Measurements from ENCODE around the gene ATP2C2. TPM values are rescaled to one million over a fixed set of nuclear protein-coding genes. Genes with fewer than 3 reads are reported as not detected.

The ATP2C2 gene
- total RNA-seq, 1 donor from 2014 or later, result not detected

DNA sequence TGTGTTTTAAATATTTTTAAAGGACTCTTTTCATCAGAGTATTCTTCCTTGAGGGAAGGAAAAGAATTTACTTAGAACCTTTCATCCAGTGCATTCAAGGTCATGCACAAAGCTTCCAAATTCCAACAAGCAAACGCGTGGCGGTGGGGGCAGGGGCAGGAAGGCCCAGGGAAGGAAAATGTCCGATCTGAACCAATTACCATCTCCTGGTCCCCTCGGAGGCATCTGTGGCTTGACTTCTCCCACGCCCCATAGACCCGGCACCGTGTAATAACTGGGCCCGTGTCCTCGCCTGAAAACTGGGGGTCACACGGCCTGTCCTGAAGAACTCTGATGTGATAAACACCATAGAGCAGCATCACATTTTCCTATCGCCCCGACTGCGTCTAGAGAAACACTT is 117.8 kb downstream of the ATP2C2 start:
- TF ChIP-seq, protein P1, sequence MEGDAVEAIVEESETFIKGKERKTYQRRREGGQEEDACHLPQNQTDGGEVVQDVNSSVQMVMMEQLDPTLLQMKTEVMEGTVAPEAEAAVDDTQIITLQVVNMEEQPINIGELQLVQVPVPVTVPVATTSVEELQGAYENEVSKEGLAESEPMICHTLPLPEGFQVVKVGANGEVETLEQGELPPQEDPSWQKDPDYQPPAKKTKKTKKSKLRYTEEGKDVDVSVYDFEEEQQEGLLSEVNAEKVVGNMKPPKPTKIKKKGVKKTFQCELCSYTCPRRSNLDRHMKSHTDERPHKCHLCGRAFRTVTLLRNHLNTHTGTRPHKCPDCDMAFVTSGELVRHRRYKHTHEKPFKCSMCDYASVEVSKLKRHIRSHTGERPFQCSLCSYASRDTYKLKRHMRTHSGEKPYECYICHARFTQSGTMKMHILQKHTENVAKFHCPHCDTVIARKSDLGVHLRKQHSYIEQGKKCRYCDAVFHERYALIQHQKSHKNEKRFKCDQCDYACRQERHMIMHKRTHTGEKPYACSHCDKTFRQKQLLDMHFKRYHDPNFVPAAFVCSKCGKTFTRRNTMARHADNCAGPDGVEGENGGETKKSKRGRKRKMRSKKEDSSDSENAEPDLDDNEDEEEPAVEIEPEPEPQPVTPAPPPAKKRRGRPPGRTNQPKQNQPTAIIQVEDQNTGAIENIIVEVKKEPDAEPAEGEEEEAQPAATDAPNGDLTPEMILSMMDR (IDR thresholded peaks at IDR 0.05), result no peak
- DNase-seq (ENCODE audit: low spot score), result no peak
- Mint-ChIP-seq H3K9me3 (ENCODE audit: low read depth) (no peaks in the 10 kb centered on the region), H3K27ac (ENCODE audit: unreplicated experiment) (no peak overlapping the region), H3K4me3 (ENCODE audit: unreplicated experiment) (no peak overlapping the region), H3K36me3 (ENCODE audit: low read depth) (peaks cover 19% of the 10 kb centered on the region), H3K4me1 (ENCODE audit: low read depth) (peaks cover 11% of the 10 kb centered on the region), H3K27me3 (ENCODE audit: low read depth) (no peaks in the 10 kb centered on the region)

GRCh38 chr16:84486551-84487235 is 118.4 kb downstream of the ATP2C2 start:
- H3K36me3 Mint-ChIP-seq (ENCODE audit: low read depth), result peaks cover 19% of the 10 kb centered on the region
- no peak for DNase-seq (ENCODE audit: low spot score)
- no peaks in the 10 kb centered on the region for H3K9me3 Mint-ChIP-seq (ENCODE audit: low read depth)
- TF ChIP-seq, protein P1 (IDR thresholded peaks at IDR 0.05), result no peak
- no peaks in the 10 kb centered on the region for H3K27me3 Mint-ChIP-seq (ENCODE audit: low read depth)
- H3K4me1 Mint-ChIP-seq (ENCODE audit: low read depth), result peaks cover 9% of the 10 kb centered on the region
- H3K4me3 Mint-ChIP-seq (ENCODE audit: unreplicated experiment), result no peak overlapping the region
- no peak overlapping the region for H3K27ac Mint-ChIP-seq (ENCODE audit: unreplicated experiment)

DNA sequence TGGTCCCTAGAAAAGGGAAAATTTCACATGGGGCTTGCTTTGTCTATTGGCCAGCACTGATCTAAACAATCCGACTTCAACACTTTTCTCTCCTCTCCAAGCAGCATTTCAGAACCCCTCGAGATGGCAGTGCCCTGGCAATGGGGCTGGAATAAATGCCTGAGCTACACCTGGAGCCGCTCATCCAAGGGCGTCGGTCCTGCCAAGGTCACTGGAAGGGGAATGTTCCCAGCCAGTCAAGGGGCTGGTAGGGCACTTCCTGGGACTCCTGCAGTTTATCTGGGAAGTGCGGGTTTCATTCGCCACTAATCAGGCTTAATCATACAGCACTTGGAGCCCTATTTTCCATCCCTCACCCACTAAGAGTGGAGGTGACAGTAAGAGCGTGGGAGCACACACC is 119.0 kb downstream of the ATP2C2 start:
- Mint-ChIP-seq H3K9me3 (ENCODE audit: low read depth) (no peaks in the 10 kb centered on the region), H3K27me3 (ENCODE audit: low read depth) (no peaks in the 10 kb centered on the region), H3K27ac (ENCODE audit: unreplicated experiment) (no peak overlapping the region), H3K4me1 (ENCODE audit: low read depth) (peaks cover 4% of the 10 kb centered on the region), H3K4me3 (ENCODE audit: unreplicated experiment) (no peak overlapping the region), H3K36me3 (ENCODE audit: low read depth) (peaks cover 19% of the 10 kb centered on the region)
- TF ChIP-seq, protein P1 (IDR thresholded peaks at IDR 0.05), result no peak
- no peak for DNase-seq (ENCODE audit: low spot score)

GRCh38 chr16:84489131-84489530 is 120.8 kb downstream of the ATP2C2 start:
- peaks cover 17% of the 10 kb centered on the region for H3K36me3 Mint-ChIP-seq (ENCODE audit: low read depth)
- TF ChIP-seq, protein P1 (IDR thresholded peaks at IDR 0.05), result no peak

DNA sequence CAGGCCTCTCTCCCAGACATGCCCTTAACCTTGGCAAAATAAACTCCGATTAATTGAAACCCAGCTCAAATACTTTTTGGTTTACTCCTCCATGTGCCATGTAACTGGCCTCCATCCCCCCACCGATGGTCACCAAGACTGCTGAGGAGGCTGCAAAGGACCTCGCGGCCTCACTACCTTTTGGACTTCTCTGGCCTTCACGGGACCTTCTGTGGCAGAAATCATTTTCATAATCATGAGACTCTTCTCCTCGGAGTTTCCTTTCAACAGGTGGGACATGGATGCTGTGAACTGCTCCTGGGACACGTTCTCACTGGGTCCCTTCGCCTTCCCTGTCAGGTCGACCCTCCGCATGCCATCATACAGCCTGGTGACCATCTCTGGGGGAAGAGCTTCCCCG is 127.2 kb downstream of the ATP2C2 start:
- peaks cover 23% of the 10 kb centered on the region for H3K36me3 Mint-ChIP-seq (ENCODE audit: low read depth)
- H3K9me3 Mint-ChIP-seq (ENCODE audit: low read depth), result no peaks in the 10 kb centered on the region
- DNase-seq (ENCODE audit: low spot score), result no peak
- H3K4me1 Mint-ChIP-seq (ENCODE audit: low read depth), result no peaks in the 10 kb centered on the region
- TF ChIP-seq, protein P1 (IDR thresholded peaks at IDR 0.05), result no peak
- no peaks in the 10 kb centered on the region for H3K27me3 Mint-ChIP-seq (ENCODE audit: low read depth)
- no peak overlapping the region for H3K4me3 Mint-ChIP-seq (ENCODE audit: unreplicated experiment)
- no peak overlapping the region for H3K27ac Mint-ChIP-seq (ENCODE audit: unreplicated experiment)

More at GRCh38 chr16:84489131-84489530, 120.8 kb downstream of the ATP2C2 start:
- Mint-ChIP-seq H3K9me3 (ENCODE audit: low read depth) (no peaks in the 10 kb centered on the region), H3K27me3 (ENCODE audit: low read depth) (no peaks in the 10 kb centered on the region), H3K4me3 (ENCODE audit: unreplicated experiment) (no peak overlapping the region), H3K27ac (ENCODE audit: unreplicated experiment) (no peak overlapping the region), H3K4me1 (ENCODE audit: low read depth) (peaks cover 4% of the 10 kb centered on the region)
- DNase-seq (ENCODE audit: low spot score), result no peak
